DND-41 (cell line): ENCODE results near the gene FANCB.

Experiments
- CTCF ChIP-seq: IDR thresholded peaks from 2 replicates; pipeline ENCODE4 v1.5.1; 2012; ENCODE audit warnings: borderline replicate concordance, low read length, moderate library complexity, mild to moderate bottlenecking; ENCODE audit not compliant: poor library complexity, severe bottlenecking; ENCODE audit errors: extremely low read depth
- EZH2 ChIP-seq: IDR thresholded peaks from 3 replicates; pipeline ENCODE4 v1.6.1; 2012; ENCODE audit warnings: borderline replicate concordance, low read depth, mild to moderate bottlenecking, moderate library complexity, low read length, inconsistent platforms; ENCODE audit not compliant: severe bottlenecking

GRCh38 chrX:14837155-14837554 lies 35.7 kb downstream of the FANCB start:
- TF ChIP-seq CTCF (no peak), EZH2 (no peak)
